Right lobe of liver (tissue), 6 donors: ENCODE results near the gene GALNT13. TPM values are rescaled to one million over a fixed set of nuclear protein-coding genes. Genes with fewer than 3 reads are reported as not detected.

Experiments
- ATAC-seq, 4 donors: fragments of 200-7000 bp; cut with Tn5 transposase; one replicate each; pipeline ENCODE4 v1.9.1; 2020; ENCODE audit warnings: mild to moderate bottlenecking in 4 of 4, moderate library complexity in 4 of 4
- DNase-seq, 3 donors: peaks; one replicate each; pipeline ENCODE4 v3.0.0-alpha.2; 2020
- H3K27ac ChIP-seq, 3 donors: fragments of 200-600 bp; one replicate each; pipeline ENCODE4 v1.8.0; 2022
- H3K27me3 ChIP-seq, 2 donors: fragments of 200-600 bp; one replicate each; pipeline ENCODE4 v1.8.0; 2022
- H3K36me3 ChIP-seq, 4 donors: fragments of 200-600 bp; sonication (generic) in 1 of 4; one replicate each; pipeline versions ENCODE4 v1.5.1 to v1.8.0; 2017 to 2022; ENCODE audit warnings: control low read depth in 1 of 4
- H3K4me1 ChIP-seq, 4 donors: fragments of 200-600 bp; sonication (generic) in 1 of 4; one replicate each; pipeline versions ENCODE4 v1.5.1 to v1.8.0; 2017 to 2022; ENCODE audit warnings: control low read depth in 1 of 4
- H3K4me3 ChIP-seq, 3 donors: fragments of 200-600 bp; one replicate each; pipeline ENCODE4 v1.8.0; 2022
- H3K9me3 ChIP-seq, 4 donors: fragments of 200-600 bp; sonication (generic) in 1 of 4; one replicate each; pipeline versions ENCODE4 v1.5.1 to v1.8.0; 2017 to 2022; ENCODE audit warnings: control low read depth in 1 of 4
- POLR2A ChIP-seq: fragments of 450-650 bp; IDR thresholded peaks from one replicate; pipeline ENCODE4 v1.6.1; 2017; ENCODE audit warnings: antibody characterized with exemption, mild to moderate bottlenecking
- WGBS: methylation state at CpG from one replicate; pipeline ENCODE4 v1.1.6; 2018; ENCODE audit warnings: low coverage, low lambda C conversion rate; ENCODE audit not compliant: insufficient coverage; ENCODE audit errors: missing lambda C conversion rate; 5-methylcytosine and 5-hydroxymethylcytosine counted together
- intact Hi-C, 2 donors: fragments of 100-400 bp; cut with DNase I; formaldehyde crosslinking; loops; one replicate each; pipeline versions ENCODE4 v1.11.2 to v1.14.1; 2022
- total RNA-seq, 6 experiments: library from RNA; depleted of rRNA in 2 of 6; stranded (reverse); fragments of >200 nt in 2 of 6; fragmentation: NEBNext Ultra II Directional in 3 of 6; extraction: Animal tissue kit (Norgen Biotek cat#: 25700) in 3 of 6; gene quantifications; one replicate each; pipeline versions ENCODE4 v1.1.0 to v1.2.4, GENCODE V29; 2016 to 2023
- TF ChIP-seq, protein P1 (sequence below), 4 donors: fragments of 200-600 bp in 3 of 4; fragments of 450-650 bp in 1 of 4; IDR thresholded peaks; one replicate each; pipeline versions ENCODE4 v1.5.1 to v1.8.0; 2016 to 2022; ENCODE audit warnings: antibody characterized with exemption in 4 of 4, mild to moderate bottlenecking in 2 of 4
- donor health status: DM: no; HTN: yes; CAD: no.
- donor health status: DM: no; HTN: no; CAD: no.
- donor health status: DM: no; HTN: no; CAD: no.
- donor health status: DM: no; HTN: yes; CAD: no.
- donor health status: DM: no; HTN: yes; CAD: no.

The GALNT13 gene
- total RNA-seq, 6 experiments from 2014 or later = not detected

DNA sequence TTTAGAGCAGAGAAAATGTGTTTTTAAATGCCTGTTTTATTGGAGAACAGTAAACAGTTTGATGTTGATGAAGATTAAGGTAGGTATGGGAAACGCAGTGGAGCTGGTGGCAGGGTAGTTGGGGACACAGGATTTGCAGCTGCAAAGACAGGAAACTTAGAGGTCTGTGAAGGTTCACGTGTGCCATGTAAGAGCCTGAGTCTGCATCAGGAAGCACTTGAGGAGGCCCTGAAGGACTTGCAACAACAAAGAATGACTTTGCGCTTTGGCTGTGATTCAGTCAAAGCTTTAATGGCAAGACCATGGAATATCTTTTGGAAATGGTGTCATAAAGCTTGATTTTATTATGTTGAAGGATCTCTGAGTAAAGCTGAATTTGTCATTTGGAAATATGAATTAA lies 479.2 kb downstream of the GALNT13 start:
- WGBS = 41% methylated on average over 3 of the region's 3 CpGs
- no peaks in the 10 kb centered on the region for H3K9me3 ChIP-seq
- intact Hi-C loops = no loop called here
- no peaks in the 10 kb centered on the region for H3K27me3 ChIP-seq
- no peaks in the 10 kb centered on the region for H3K36me3 ChIP-seq
- DNase-seq (no peak), ATAC-seq (no peak)
- H3K4me1 ChIP-seq = no peaks in the 10 kb centered on the region
- TF ChIP-seq, protein P1, sequence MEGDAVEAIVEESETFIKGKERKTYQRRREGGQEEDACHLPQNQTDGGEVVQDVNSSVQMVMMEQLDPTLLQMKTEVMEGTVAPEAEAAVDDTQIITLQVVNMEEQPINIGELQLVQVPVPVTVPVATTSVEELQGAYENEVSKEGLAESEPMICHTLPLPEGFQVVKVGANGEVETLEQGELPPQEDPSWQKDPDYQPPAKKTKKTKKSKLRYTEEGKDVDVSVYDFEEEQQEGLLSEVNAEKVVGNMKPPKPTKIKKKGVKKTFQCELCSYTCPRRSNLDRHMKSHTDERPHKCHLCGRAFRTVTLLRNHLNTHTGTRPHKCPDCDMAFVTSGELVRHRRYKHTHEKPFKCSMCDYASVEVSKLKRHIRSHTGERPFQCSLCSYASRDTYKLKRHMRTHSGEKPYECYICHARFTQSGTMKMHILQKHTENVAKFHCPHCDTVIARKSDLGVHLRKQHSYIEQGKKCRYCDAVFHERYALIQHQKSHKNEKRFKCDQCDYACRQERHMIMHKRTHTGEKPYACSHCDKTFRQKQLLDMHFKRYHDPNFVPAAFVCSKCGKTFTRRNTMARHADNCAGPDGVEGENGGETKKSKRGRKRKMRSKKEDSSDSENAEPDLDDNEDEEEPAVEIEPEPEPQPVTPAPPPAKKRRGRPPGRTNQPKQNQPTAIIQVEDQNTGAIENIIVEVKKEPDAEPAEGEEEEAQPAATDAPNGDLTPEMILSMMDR (IDR thresholded peaks at IDR 0.05) = no peak
- TF ChIP-seq POLR2A = no peak
- no peak overlapping the region for H3K27ac ChIP-seq
- no peak overlapping the region for H3K4me3 ChIP-seq

DNA sequence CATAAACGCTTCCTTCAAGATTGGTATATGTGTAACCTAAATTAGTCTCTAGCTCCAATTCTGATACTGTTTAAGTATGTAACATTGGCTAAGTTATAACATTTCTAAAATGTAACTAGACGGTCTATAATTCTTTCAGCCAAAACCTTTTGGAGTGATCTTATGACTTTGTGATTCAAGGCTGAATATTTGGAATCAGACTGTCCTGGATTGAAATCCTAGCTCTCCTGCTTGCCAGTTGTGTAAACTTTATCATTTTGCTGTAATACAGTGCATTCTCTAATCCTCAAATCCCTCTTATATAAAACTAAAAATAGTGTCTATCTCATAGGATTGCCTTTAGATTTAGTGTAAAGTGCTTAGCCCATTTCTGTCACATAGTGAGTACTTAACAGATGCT lies 489.6 kb downstream of the GALNT13 start:
- H3K27me3 ChIP-seq = no peaks in the 10 kb centered on the region
- TF ChIP-seq, protein P1 (IDR thresholded peaks at IDR 0.05) = no peak
- TF ChIP-seq POLR2A = no peak
- H3K9me3 ChIP-seq = no peaks in the 10 kb centered on the region
- H3K4me1 ChIP-seq = no peaks in the 10 kb centered on the region
- no peak overlapping the region for H3K4me3 ChIP-seq
- no peak for ATAC-seq
- intact Hi-C loops = no loop called here
- DNase-seq = no peak
- H3K36me3 ChIP-seq = no peaks in the 10 kb centered on the region
- no peak overlapping the region for H3K27ac ChIP-seq
- WGBS = 78% methylated on average over 2 of the region's 2 CpGs

- WGBS = 62% methylated on average over 2 of the region's 2 CpGs
- Histone ChIP-seq H3K4me1 (no peaks in the 10 kb centered on the region), H3K36me3 (no peaks in the 10 kb centered on the region), H3K27ac (no peak overlapping the region), H3K9me3 (no peaks in the 10 kb centered on the region), H3K4me3 (no peak overlapping the region), H3K27me3 (no peaks in the 10 kb centered on the region)
- intact Hi-C loops = no loop called here
- DNase-seq = no peak
- ATAC-seq = no peak
- no peak for TF ChIP-seq POLR2A
- TF ChIP-seq, protein P1 (IDR thresholded peaks at IDR 0.05) = no peak
Measured at GRCh38 chr2:154368153-154368552, 496.4 kb downstream of the GALNT13 start.

DNA sequence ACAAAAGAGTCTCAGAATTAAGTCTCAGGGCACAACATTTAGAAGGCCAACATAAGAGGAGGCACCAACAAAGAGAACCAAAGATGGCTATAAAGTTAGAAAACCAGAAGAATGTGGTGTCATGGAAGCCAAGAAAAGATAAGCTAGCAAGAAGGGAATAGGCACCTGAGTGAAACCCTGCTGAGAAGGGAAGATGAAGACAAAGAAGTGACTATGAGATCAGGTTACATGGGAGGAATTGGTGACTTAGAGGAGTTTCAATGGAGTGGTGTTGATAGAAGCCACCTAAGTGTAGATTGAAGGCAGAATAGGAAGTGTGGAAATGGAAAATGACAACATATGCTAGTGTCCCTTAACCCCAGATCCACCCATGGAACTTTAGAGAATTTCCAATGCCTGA lies 499.2 kb downstream of the GALNT13 start:
- Histone ChIP-seq H3K27me3 (peaks cover 0 to 2% of the 10 kb centered on the region in 2 donors), H3K9me3 (no peaks in the 10 kb centered on the region), H3K4me1 (no peaks in the 10 kb centered on the region), H3K27ac (no peak overlapping the region), H3K36me3 (no peaks in the 10 kb centered on the region), H3K4me3 (no peak overlapping the region)
- TF ChIP-seq, protein P1 (IDR thresholded peaks at IDR 0.05) = no peak
- TF ChIP-seq POLR2A = no peak
- DNase-seq = no peak
- intact Hi-C loops = no loop called here
- ATAC-seq = no peak

DNA sequence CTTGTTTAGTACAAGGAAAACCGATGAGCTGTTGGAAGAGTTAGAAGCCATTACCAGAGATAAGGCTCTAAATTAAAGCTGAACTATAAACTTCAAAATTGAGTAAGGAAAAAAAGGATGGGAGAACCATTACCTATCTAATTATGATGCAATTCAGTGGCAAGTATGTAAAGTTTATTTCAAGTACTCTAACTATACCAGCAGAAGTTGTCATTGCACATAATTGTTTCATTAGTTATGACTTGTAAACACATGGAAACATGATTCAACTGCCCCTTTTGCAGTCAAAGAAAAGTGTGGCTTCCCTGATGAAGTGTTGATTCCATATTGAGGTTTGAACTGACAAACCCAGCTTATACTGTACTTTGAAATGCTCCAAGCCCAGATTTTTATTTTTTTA lies 502.7 kb downstream of the GALNT13 start:
- ATAC-seq = no peak
- Histone ChIP-seq H3K4me3 (no peak overlapping the region), H3K27ac (no peak overlapping the region), H3K4me1 (no peaks in the 10 kb centered on the region), H3K36me3 (no peaks in the 10 kb centered on the region), H3K9me3 (no peaks in the 10 kb centered on the region), H3K27me3 (peaks cover 0 to 4% of the 10 kb centered on the region in 2 donors)
- no peak for TF ChIP-seq POLR2A
- TF ChIP-seq, protein P1 (IDR thresholded peaks at IDR 0.05) = no peak
- intact Hi-C loops = no loop called here
- DNase-seq = no peak
- WGBS = 26% methylated on average over 1 of the region's 1 CpG
